GM15510 (cell line): ENCODE results near the gene SOX13.

Experiments
- POLR2A ChIP-seq: IDR thresholded peaks from 3 replicates; pipeline ENCODE4 v1.6.1; 2011; ENCODE audit warnings: borderline replicate concordance; ENCODE audit not compliant: insufficient read length; ENCODE audit errors: extremely low read depth

SOX13 gene

GRCh38 chr1:204089044-204089751 is 16.3 kb downstream of the SOX13 start:
- no peak for TF ChIP-seq POLR2A

DNA sequence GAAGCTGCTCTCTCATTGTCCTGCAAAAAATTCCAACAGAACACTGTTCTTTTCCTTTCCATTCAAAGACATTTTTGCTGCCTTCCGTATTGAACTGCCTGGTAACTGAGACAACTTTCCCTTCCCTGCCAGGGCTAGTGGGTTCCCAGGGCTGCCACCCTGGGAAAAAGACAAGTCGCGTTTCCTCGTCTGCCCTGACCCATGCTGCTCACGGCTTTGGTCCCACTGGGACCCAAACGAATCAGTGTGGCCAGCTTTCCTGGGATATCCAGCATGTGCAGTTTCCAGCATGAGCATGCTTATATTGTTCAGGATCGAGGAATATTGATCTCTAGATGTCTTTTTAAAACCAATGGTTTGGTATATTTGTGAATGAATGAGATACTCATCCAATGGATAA is 18.2 kb downstream of the SOX13 start:
- TF ChIP-seq POLR2A = no peak

GRCh38 chr1:204091787-204092312 is 18.9 kb downstream of the SOX13 start:
- TF ChIP-seq POLR2A = no peak

DNA sequence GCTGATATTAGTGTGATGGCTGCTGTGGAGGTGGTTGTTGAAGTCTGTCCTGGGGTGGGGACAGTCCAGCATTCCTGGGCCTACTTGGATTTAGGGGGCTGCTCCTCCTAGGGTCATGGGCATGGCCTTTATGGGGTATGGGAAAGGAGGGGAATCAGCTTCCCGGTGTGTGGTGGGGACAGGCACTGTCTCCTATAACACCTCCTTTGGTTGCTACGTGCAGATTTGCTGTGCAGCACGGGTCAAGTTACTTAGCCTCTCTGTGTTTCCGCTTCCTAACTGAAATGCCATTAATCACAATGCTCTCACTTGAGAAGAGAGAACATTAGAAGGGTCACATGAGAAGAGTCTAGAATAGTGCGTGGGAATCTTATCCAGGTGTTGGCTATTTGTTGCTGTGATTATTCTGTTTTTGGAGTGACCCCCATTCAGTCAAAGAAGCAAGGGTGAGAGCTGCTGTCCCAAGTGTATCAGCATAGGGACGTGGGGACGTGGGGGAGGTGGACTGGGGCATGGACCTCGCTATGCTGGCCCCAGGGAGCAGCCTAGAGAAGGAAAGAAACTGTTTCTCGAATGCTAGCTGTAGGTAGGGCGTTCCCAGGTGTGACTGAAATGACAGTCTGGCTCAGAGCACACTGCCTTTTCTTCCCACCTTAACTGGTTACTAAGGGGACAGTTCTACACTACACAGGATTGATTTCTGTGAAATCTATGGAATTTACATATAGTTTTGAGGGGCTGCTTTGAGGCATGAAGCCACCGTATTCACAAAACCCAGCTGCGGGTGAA is 19.9 kb downstream of the SOX13 start:
- TF ChIP-seq POLR2A = no peak

DNA sequence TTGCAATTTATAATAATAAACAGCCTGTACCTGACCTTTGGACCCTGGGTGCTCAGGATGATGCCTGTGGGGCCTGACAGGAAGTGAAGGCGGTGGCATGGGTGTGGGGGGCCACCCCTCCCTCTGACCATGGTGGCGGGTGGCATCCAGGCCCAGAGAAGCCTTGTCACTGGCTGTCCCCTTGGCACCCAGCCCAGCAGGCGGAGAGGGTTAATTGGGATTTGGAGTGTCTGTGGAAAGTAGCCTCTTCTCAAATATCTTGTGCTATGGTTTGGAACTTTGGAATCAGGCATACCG is 20.5 kb downstream of the SOX13 start:
- TF ChIP-seq POLR2A = no peak

DNA sequence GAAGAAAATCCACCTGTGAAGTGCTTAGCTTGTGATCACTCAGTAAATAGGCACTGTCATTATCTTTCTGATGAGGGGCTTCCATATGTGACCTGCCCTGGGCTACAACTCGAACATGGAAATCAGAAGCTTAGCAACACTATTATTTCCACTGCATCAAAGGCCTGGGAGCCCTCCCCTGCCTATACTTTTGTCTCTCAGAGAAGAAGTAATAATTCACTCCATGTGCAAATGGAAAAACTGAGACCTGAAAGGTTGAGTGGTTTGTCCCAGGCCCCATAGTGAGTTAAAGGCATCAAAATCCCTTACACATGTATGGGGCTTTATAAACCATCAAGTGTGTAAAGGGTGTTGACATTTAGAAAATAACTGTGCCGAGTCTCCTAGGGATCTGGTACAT is 20.9 kb downstream of the SOX13 start:
- no peak for TF ChIP-seq POLR2A

- TF ChIP-seq POLR2A = no peak
These were observed 21.4 kb downstream of the SOX13 start for GRCh38 chr1:204094313-204094729.

DNA sequence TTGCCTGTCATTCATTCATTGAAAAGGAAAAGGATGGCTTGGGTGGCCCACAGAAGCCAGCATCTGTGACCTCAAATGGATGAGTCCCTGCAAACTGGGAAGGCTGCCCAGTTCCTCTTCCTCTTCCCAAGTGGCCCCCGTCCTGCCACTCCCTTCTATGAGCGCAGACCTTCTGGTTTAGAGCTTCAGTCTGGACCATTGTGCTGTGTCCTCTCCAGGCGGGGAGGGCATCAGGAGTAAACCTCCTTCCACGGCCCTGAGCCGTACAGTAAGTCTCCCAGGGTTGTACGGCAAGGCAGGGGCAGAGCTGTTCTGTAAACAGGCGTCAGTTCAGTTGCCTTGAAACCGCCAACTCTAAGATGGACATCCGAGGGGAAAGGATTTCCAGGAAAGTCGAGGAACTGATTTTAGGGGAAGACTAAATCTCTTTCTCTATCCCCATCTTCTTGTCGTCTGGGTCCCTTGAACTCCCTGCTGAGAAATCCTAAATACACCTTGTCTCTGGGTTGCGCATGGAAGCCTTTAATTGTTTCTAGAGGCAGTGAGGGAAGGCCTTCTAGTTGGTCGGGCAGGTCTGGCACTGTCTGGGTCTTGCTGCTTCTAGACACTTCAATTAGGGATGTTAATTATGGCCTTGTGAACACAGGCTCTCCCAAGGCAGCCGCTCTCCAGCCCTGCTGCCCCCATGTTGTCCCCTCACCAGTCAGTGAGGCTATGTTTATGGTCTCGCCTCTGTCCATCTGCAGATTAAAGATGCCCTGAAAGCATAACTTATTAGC is 22.1 kb downstream of the SOX13 start:
- TF ChIP-seq POLR2A = no peak

DNA sequence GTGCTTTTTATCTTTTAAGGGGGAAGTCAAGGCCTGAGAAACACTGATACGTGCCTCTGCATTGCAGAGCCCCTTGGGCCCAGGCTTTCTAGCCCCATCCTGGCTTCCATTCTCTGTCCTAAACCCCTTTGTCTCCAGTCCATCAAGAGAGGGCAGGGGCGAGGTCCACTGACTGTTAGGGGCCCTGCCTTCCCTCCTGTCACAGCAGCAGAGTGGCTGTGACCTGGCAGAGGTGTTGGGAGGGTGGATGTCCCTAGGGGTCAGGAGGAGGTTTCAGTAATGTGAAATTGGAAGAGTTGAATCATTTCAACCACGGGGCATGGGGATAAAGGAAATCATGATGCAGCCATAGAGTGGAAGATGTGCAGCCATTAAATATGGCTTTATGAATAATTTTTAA is 24.0 kb downstream of the SOX13 start:
- TF ChIP-seq POLR2A = no peak

DNA sequence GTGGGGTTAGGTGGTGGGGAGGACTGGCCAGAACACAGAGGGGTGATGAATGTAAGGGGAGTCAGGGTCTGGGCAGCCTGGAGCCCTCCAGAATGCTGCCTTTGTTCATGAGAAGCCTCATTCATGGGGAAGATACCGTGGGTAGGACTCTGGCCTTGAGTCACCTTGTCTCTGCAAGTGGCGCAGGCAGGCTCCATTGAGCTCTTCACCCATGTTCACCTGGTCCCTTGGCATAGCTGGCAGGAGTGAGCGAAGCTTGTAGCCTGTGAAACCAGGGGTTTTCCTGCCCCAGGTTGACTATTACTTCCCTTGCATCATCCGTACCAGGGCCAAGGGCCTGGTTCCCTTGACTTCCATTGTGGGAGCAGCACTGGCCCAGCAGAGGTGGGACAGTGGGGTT is 25.8 kb downstream of the SOX13 start:
- TF ChIP-seq POLR2A = no peak

DNA sequence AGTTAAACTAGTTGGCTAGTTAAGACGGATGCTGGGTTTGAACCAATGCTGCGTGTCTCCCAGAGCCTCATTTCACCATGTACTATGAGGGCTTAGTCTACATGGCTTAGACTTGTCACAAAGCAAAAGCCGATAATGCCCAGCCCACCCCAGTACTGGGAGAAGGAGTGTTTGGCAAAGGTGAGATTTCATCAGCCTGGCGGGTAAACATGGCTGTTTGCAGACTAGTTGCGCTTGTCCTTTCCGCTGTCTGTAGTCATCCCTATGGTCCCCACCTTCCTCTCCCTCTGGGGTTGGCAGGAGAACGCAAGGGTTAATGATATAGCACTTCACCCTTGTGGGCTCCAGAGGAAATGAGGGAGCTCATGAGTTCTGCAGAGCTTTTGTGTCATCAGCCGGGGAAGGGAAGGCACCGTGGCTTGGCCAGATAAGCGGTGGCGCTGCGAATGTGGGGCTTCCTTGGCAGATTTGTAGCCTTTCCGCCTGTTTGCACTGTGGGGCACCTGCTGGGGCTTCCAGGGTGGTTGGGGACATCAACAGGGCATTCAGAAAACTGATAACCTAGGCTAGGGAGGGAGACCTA is 29.2 kb downstream of the SOX13 start:
- TF ChIP-seq POLR2A = no peak

- TF ChIP-seq POLR2A = no peak
These were observed 30.0 kb downstream of the SOX13 start for GRCh38 chr1:204102739-204103430.

- no peak for TF ChIP-seq POLR2A
These were observed 30.5 kb downstream of the SOX13 start for GRCh38 chr1:204103431-204103741.

GRCh38 chr1:204104331-204105130 is 31.6 kb downstream of the SOX13 start:
- no peak for TF ChIP-seq POLR2A
